NCI-H2196 (cell line): ENCODE results near the gene STBD1.
"Not testable (repeated sequence)": the region's sequence is repeated elsewhere in the genome, so short reads cannot be mapped to it uniquely, and the experiment has no call there.

Source experiments
- DNase-seq: peaks from one replicate; lab custom pipeline; 2025; ENCODE audit not compliant: unreplicated experiment; lab: John Stamatoyannopoulos, UW

Gene STBD1

DNA sequence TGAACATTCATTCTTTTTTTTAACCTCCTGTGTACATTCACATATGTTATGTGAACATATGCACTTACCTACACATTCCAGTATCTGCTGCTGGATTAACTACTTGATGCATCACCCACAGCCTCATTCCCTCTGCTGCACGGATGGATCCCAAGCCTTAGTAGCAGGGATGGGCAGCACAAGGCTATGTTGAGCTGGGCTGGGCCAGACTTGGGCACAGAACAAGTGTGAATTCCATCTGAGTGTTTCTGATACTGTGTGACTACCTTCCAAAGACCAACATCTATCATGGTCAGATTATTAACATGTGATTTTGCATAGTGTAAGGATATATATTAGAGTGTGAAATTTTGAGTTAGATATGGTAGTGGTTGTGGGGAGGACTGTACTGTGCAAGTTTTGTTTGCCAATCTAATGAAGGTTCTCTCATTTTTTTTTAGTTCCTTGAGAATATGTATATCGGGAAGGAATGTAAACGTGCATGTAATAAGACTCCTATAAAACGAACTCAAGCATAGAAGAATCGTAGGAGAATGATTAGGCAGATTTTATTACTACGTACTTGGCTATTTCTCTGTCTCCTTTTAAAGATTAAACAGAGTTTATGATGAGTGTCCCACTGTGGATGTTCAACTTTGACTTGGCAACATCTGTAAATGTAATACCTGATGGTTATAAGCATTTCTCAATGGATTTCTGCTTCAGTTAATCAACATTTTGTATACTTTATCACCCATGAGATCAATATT is 23.4 kb upstream of the STBD1 start:
- no peak for DNase-seq

DNA sequence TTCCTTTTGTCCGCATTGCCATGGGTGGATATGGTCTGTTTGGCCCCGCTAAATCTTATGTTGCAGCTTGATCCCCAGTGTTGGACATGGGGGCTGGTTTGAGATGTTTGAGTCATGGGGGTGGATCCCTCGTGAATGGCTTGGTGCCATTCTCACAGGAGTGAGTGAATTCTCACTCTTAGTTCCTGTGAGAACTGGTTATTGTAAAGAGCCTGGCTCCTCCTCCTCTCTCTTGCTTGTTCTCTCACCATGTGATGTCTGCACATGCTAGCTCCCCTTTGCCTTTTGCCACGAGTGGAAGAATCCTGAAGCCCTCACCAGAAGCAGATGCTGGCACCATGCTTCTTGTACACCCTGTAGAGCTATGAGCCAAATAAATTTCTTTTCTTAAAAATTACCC is 22.6 kb upstream of the STBD1 start:
- DNase-seq, result no peak

DNA sequence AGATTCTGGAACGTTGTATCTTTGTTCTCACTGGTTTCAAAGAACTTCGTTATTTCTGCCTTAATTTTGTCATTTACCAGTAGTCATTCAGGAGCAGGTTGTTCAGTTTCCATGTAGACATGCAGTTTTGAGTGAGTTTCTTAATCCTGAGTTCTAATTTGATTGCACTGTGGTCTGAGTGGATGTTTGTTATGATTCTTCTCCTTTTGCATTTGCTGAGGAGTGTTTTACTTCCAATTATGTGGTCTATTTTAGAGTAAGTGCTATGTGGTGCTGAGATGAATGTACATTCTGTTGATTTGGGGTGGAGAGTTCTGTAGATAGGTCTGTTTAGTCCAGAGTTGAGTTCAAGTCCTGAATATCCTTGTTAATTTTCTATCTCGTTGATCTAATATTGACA is 18.7 kb upstream of the STBD1 start:
- DNase-seq, result not testable (repeated sequence)

DNA sequence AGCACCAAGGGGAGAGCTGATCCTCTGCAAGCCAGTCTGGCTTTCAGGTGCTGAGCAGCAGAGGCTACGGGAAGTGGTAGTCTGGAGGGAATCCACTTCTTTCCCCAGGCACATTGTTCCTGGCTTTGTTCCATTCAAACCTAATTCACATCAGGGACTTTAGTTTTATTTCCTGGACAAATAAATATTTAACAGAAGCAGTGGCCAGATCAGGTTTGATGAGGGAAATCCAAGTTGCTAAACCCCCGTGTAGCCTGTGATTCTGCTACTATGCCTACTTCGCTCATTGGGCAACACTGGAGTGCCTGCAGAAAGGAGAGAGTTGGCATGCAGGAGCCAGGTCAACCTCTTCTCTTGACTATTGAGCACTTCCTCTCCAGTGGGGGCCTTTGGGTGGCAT is 13.8 kb upstream of the STBD1 start:
- DNase-seq, result no peak

DNA sequence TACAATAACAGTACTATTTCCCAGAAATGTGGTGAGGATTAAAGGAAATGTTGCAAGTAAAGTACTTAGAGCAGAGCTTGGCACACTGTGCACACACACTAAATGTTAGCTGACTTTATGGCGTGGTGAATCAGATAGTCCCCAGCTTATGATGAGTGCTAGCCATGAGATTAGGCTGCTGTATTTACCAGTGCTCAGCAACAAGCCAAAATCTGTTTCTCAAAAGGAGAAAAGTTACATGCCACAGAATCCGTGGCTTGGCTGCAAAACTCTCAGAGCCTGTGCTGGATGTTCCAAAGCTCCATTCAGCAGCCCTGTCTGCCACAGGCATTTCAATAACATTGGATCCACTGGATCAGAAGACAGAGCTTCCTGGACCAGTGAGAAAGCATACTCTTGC is 12.8 kb upstream of the STBD1 start:
- DNase-seq, result no peak

DNA sequence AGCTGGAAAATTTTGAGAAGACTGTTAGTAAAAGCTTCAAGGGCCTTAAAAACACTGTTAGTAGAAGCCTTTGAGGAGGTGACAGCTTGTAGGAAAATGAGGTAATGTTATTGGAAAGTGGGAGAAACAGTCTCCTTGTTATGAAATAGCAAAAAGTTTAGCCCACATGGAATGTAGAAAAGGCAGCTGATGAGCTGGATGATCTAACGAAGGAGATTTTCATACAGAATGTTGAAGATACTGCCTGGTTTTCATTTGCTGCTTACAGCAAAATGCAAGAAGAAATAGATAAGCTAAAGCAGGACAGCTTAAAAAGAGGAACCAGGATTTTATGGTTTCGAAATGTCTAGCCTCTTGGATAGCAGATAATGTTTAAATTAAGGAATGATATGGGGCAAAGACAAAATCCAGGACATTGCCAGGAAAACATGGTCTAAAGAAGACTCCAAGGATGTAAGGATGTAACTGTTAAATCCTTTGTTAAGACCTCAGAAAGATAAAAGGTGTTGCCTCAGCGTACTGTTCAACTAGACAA is 10.2 kb upstream of the STBD1 start:
- no peak for DNase-seq

DNA sequence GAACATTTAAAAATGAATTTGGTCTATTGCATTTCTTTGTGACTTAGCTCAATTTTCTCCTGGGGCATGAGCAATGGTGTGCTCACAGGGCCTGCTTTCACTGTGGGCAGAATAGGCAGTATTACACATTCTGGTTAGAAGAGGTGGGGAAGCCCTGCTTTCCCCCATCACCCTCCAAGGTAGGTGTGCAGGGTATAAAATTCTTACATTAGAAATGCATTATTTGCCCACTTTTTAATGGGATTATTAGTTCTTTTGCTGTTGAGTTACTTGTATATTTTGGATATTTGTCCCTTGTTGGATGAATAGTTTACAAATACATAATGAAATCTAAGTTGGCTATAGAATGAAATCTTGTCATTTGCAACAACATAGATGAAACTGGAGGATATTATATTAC is 8.3 kb upstream of the STBD1 start:
- no peak for DNase-seq

DNA sequence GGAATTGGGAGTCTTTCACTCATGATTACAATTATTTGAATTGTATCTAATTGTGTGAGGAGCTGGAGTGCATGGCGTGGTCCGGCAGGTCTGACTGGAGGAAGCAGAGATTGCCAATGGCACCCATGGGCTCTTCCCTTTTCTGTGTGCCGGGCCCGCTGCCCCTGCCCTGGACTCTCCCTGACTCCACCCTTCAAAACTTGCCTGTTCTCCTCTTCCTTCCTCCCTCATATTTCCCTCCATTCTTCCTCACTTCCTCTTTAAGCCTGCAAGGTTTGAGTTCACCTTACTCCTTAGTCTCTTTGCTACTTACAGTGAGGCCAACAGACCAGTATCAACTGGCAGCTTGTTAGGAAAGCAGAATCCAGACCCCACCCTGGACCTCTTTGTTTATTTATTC is 6.5 kb upstream of the STBD1 start:
- no peak for DNase-seq

DNA sequence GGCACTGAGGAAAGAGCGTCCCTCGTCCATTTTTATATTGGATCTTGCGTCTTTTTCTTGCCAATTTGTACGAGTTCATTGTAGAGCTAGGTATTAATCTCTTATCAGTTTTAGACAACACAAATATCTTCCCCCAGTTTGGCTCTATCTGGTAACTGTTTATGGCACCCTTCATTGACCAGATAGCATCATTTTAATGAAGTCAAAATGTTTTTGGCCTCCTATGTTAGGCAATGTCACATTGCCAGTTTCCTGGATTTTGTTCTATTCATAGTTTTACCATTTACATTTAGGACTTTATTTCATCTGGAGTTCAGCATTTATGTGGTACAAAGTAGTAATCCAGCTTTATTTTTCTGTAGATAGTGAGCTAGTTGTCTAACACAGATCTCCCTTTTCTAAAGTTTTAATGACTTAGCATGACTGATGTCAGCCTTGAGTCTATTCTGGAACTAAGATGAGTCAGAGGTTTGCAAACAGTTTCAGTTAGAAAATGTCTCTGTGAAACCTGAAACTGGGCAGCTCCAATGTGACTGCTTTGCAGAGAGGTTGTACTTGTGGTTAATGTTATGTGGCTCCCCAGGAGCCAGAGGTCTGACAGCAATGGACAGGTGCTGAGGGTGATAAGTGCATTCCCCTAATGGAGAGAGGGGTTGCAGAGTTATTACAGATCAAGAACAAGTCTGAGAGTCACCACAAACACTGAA is 5.3 kb upstream of the STBD1 start:
- peak; percentile 44 for DNase-seq

DNA sequence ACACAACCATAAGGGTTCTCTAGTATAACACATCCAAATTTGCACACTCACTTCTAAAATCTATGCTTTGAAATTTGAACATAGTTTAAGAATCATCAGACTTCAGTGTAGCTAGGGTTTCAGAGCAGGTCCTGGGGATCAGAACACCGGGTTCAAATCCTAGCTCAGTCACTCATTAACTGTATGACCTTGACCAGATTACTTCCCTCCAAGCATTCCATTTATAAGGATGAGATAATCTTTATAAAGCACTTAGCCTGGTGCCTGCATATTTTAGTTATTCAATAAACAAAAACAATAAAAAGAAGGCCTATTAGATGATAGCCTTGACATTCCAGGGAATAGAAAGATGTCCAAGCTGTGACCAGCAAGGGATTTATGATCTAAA is 4.8 kb upstream of the STBD1 start:
- no peak for DNase-seq

DNA sequence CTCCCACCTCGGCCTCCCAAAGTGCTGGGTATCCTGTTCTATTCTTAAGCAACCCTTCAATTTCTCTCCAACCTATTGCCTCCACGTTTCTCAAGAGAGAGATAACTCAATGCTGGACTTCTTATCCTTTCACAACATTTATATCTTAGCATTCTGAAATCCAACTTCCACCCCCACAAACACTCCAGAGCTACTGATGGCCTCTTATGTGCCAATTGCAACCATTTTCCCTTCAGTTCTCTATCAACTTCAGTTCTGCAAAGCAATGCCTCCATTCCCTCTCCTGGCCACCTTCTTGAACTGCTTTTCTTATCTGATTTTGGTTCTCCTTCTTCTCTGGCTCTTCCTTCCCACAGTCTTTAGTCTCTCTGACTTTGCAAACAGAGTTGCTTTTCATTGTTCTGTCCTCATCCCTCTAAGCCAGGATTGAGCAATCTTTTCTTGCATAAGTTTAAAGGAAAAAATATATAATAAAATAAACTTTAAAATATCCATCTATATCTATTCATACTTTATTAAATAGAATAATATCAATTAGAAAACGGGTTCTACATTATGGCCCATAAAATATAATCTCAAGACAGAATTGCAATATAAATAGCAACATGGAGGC is 3.6 kb upstream of the STBD1 start:
- DNase-seq, result no peak

DNA sequence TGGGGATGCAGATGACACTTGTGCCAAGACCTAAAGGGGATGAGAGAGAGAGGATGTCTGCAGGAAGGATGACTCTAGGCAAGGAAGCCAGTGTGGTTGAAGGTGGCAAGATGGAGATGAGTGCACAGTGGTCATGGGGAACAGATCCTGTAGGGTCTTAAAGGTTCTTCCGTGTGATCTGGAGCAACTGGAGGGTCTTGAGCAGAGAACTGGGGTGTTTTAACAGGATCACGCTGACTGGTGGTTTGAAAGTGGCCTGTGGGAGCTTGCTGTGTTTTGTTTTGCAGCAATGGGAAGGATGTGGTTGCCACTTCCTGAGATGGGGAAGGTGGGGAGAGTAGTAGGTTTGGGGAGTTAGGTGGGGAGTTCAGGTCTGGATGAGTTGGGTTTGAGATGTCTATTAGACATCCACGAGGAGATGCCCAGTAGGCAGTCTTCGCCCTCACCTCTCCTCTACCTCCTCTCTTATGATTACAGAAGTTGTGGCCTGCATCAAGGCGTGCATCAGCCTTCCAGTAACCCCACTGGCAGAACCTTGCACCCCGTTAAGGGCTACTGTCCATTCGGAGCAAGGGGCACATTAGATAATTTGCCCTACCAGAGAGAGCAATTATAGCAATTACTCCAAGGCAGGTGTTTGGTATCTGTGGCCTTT is 1.4 kb upstream of the STBD1 start:
- no peak for DNase-seq

DNA sequence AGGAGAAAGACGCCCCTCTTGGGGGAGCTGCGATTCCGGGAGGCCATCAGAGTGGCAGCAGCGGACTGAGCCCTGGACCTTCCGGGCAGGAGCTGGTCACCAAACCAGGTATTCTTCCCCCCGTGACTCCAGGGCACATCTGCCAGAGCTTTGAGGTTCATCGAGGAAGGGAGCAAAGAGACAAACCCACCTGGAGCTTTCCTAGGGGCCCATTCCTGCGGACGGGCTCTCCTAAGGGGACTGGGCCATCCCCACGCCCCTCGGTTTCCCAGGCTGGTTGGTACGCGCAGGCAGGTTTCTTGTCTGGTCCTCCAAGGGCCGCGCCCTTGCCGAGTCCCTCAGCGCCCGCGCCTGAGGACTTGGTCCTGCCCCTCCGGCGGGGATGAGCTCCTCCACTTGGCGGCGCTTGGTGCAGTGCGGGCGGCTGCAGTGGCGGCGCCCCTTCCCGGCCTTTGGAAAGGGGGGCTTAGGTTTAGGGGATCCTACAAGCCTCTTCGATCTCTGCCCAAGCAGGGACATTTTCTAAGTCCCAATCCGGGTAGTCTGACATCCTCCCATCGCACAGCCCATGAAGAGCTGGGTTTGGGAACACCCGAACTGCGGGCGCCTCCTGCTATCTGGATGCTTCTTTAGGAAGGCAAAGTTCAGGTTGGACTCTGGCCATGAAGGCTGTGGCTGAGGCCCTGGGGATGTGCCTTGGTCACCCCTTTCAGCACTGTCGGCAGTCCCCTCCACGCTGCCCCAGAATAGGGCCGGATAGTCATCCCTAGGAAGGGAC is 538 bp downstream of the STBD1 start:
- peak; percentile 2 for DNase-seq

DNA sequence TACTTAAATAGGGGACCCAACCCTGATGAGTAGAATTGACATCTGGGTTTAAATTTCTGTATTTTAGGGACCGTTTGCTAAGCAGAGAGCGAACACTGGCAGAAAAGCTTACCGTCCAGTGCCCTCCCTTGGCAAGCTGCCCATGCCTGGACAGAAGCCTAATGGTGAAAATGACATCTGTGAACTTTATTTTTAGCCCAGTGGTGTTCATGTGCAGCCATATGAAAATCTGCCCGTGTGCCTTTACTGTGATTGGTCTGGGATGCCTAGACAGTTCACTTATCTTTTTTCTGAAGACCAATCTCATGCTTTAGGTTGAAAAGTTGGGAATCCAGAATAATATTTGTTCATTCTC is 1.1 kb downstream of the STBD1 start:
- no peak for DNase-seq

DNA sequence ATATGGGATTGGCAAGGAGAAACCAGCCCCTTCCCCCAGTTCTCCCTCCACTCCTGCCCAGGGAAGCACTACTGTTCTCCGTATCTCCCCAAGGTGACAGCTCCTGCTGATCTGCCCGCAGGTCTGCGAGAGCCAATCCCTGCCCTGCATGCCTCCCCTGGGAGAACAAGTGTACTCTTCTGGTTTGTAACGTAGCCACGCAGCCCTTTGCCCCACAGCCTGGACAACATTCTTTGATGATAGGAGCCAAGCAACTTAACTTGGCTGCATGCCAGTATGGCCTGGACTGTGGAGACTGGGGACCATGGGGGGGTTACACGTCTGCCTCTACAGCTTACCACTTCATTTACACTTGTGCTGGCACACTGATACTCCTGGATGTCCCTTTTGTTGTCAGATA is 2.0 kb downstream of the STBD1 start:
- DNase-seq, result no peak

DNA sequence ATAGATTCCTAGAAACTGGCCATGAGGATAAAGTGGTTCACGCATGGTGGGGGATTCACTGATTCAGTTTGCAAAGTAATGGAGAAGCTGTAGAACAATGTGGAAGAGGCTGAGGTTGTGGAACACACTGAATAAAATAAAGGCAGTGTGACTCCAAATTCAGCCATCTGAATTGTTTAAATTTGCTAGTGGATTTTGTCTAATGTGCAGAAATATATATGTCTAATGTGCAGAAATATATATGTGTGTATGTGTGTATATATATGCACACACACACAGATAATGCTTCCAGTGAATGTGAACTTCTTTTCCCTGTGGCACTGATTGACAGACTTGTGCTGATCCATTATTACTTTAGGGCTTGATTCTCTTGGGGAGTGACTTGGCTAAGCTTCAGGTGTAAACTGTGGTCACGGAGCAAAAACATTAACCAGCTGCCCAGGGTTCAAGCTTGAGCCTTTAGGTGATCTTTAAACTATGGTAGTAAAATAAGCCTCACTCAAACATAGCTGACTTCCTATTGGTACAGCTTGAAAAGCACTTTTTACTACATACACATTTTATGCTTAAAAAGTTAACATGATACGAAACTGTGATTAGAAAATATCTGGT is 3.5 kb downstream of the STBD1 start:
- DNase-seq, result no peak

DNA sequence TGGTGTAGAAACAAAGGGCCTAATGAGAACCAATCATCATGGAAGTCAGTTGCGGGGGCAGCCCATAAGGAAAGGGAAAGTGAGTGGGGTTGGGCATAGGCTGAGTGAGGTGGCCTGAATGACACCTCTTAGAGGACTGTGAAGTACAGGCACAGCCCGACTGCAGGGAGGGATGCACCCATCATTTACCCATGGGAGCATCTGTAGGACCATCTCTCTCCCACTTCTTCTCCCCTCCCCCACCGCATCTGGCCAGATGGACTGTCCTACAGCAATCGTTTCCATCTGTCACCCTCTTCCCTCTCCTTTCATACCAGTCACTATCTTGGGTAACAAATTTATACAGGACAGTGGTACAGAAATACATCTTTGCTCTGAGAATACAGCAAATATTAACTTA is 4.2 kb downstream of the STBD1 start:
- no peak for DNase-seq

DNA sequence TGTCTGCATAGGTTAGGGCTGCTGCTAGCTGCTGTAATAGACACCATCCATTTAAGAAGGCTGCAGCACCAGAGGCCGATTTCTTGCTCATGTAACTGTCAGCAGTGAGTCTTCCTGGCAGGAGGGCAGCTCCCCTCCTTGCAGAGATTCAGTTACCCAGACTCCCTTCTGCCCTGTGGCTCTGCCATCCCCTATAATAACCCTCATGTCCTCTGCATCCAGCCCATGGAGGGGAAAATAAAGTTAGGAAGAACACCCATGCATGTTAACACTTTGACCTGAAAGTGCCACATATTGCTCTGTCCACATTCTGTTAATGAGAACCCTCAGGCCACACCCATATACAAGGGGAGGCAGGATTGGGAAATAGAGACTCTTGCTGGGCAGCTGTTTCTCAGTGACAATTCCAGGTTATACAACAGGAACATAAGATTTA is 5.4 kb downstream of the STBD1 start:
- DNase-seq, result no peak

DNA sequence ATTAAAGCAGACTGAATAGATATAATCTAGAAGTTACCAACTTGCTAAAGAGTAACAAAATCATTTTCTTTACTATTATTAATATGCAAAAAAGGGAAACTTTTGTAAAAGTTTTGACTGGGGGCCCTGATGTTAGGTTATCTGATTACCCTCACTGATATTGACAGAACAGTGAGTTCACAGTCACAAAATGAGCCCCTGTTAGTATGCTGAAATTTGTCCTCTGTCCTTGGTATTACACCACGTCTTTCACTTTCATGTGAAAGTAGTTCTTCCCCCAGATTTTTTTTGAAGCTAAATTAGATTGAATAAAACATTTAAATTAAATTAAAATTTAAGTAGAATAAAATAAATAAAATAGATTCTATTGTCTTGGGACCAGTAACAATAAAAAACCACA is 5.9 kb downstream of the STBD1 start:
- no peak for DNase-seq

DNA sequence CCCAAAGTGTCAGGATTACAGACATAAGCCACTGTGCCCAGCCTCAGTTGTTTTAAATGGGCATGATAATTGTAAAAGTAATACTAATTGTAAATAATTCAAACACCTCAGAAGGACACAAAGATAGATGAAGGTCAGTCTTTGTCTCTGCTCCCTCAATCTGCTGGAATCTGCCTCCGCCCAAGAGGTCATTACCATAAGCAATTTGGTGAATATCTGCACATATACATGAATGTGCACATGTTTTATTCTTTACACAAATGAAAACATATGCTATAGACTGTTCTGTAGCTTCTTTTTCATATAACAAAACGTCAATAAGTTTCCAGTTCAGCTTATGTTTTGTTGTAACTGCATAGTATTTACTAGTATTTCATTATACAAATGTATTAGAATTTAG is 7.0 kb downstream of the STBD1 start:
- no peak for DNase-seq
